MM.1S (cell line): ENCODE measurements around the gene DNAJC6.
"Not testable (repeated sequence)": the region's sequence is repeated elsewhere in the genome, so short reads cannot be mapped to it uniquely, and the experiment has no call there.

Source experiments
- DNase-seq: peaks from one replicate; pipeline ENCODE4 v3.0.0-alpha.2; 2015
- H2AFZ ChIP-seq: fragments of 300-600 bp; sonication (generic); 2 replicates; pipeline ENCODE4 v1.6.0; 2016; ENCODE audit warnings: antibody characterized with exemption, low read length
- H3F3A ChIP-seq: fragments of 300-600 bp; sonication (generic); 2 replicates; pipeline ENCODE4 v1.6.1; 2016; ENCODE audit warnings: mild to moderate bottlenecking, antibody characterized with exemption, low read length, moderate library complexity, mixed read lengths; ENCODE audit not compliant: insufficient read depth
- H3K27ac ChIP-seq: fragments of 300-600 bp; sonication (generic); 2 replicates; pipeline ENCODE4 v1.5.1; 2016; ENCODE audit warnings: mild to moderate bottlenecking, low read length
- H3K27me3 ChIP-seq: fragments of 300-600 bp; sonication (generic); replicated peaks from 2 replicates; pipeline ENCODE4 v1.6.0; 2016; ENCODE audit warnings: low read length; ENCODE audit not compliant: insufficient read depth
- H3K36me3 ChIP-seq: fragments of 300-600 bp; sonication (generic); replicated peaks from 2 replicates; pipeline ENCODE4 v1.6.1; 2016; ENCODE audit warnings: mild to moderate bottlenecking, low read length, mixed read lengths; ENCODE audit not compliant: insufficient read depth
- H3K4me1 ChIP-seq: fragments of 300-600 bp; sonication (generic); 2 replicates; pipeline ENCODE4 v1.6.1; 2016; ENCODE audit warnings: low read length, mixed read lengths
- H3K4me2 ChIP-seq: fragments of 300-600 bp; sonication (generic); 2 replicates; pipeline ENCODE4 v1.6.0; 2016; ENCODE audit warnings: low read depth, low read length
- H3K4me3 ChIP-seq: fragments of 300-600 bp; sonication (generic); 2 replicates; pipeline ENCODE4 v1.5.1; 2016; ENCODE audit warnings: low read length, mixed read lengths
- H3K79me2 ChIP-seq: fragments of 300-600 bp; sonication (generic); 2 replicates; pipeline ENCODE4 v1.6.1; 2016; ENCODE audit warnings: mixed run types, low read length, mixed read lengths
- H3K9ac ChIP-seq: fragments of 300-600 bp; sonication (generic); 2 replicates; pipeline ENCODE4 v1.6.1; 2016; ENCODE audit warnings: low read length, mixed read lengths
- H3K9me2 ChIP-seq: fragments of 300-600 bp; sonication (generic); replicated peaks from 2 replicates; pipeline ENCODE4 v1.6.1; 2016; ENCODE audit warnings: mild to moderate bottlenecking, low read length, mixed read lengths; ENCODE audit not compliant: insufficient read depth
- H3K9me3 ChIP-seq: fragments of 300-600 bp; sonication (generic); replicated peaks from 2 replicates; pipeline ENCODE4 v1.6.1; 2016; ENCODE audit warnings: mild to moderate bottlenecking, low read length, mixed read lengths; ENCODE audit not compliant: insufficient read depth
- H4K20me1 ChIP-seq: fragments of 300-600 bp; sonication (generic); 2 replicates; pipeline ENCODE4 v1.6.1; 2016; ENCODE audit warnings: mild to moderate bottlenecking, low read length, moderate library complexity, mixed read lengths; ENCODE audit not compliant: insufficient read depth
- CTCF ChIP-seq: fragments of 300-600 bp; sonication (generic); IDR thresholded peaks from 2 replicates; pipeline ENCODE4 v1.5.1; 2016; ENCODE audit warnings: antibody characterized with exemption, low read length, mixed read lengths
- EZH2 ChIP-seq: fragments of 300-600 bp; sonication (generic); optimal IDR thresholded peaks from 2 replicates; pipeline ENCODE3; 2017; ENCODE audit warnings: low read depth, mild to moderate bottlenecking, antibody characterized with exemption, low read length, mixed read lengths
- EZH2phosphoT487 ChIP-seq: fragments of 300-600 bp; sonication (generic); IDR thresholded peaks from 2 replicates; pipeline ENCODE4 v1.6.1; 2018; ENCODE audit warnings: antibody characterized with exemption, low read length

Gene DNAJC6

DNA sequence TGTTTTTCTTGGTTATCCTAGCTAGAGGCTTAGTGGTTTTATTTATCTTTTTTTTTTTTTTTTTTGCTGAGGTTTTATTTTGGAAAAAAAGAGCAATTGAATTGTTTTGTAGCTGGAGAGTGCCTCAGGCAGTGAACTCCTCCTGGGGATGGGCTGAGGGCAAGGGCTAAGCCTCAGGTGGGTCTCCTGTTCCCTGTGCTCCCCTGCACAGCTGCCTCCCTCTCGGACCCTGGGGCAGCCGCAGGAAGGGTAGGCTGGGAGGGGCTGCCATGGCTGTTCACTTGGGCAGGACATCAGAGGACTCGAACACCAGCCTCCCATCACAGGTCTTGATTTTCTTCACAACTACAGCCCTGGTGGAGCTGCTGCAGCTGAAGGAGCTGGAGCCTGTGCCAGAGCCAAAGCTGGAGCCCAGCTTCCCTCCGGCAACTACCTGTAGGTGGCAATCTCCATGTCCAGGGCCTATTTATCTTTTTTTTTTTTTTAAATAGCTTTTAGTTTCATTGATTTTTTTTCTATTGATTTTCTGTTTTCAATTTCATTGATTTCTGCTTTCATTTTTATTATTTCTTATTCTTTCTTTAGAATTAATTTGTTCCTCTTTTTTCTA, 140.0 kb downstream of the DNAJC6 start:
- no peak for DNase-seq

DNA sequence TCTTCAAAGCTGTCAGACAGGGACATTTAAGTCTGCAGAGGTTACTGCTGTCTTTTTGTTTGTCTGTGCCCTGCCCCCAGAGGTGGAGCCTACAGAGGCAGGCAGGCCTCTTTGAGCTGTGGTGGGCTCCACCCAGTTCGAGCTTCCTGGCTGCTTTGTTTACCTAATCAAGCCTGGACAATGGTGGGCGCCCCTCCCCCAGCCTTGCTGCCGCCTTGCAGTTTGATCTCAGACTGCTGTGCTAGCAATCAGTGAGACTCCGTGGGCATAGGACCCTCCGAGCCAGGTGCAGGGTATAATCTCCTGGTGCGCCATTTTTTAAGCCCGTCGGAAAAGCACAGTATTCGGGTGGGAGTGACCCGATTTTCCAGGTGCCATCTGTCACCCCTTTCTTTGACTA, 146.3 kb downstream of the DNAJC6 start:
- not testable (repeated sequence) for H3K4me1 ChIP-seq

More for the DNA sequence above, 140.0 kb downstream of the DNAJC6 start:
- H3K9ac ChIP-seq, result no peak overlapping the region
- no peak overlapping the region for H3K4me2 ChIP-seq
- TF ChIP-seq EZH2 (no peak), CTCF (no peak)
- no peaks in the 10 kb centered on the region for H3K27me3 ChIP-seq
- H3K27ac ChIP-seq, result no peak overlapping the region
- H3K9me3 ChIP-seq, result no peaks in the 10 kb centered on the region
- H3K9me2 ChIP-seq, result no peaks in the 10 kb centered on the region
- no peaks in the 10 kb centered on the region for H3K4me1 ChIP-seq
- H3K36me3 ChIP-seq, result no peaks in the 10 kb centered on the region
- H4K20me1 ChIP-seq, result no peaks in the 10 kb centered on the region
- no peak overlapping the region for H2AFZ ChIP-seq
- no peak overlapping the region for H3K4me3 ChIP-seq
- H3F3A ChIP-seq, result no peaks in the 10 kb centered on the region
- H3K79me2 ChIP-seq, result no peaks in the 10 kb centered on the region

GRCh38 chr1:65456481-65456880, 147.1 kb downstream of the DNAJC6 start:
- Histone ChIP-seq H2AFZ (no peak overlapping the region), H3K4me2 (no peak overlapping the region), H3K9ac (no peak overlapping the region), H3K36me3 (no peaks in the 10 kb centered on the region), H3K9me2 (no peaks in the 10 kb centered on the region), H3K27me3 (no peaks in the 10 kb centered on the region), H3K79me2 (no peaks in the 10 kb centered on the region), H3K27ac (no peak overlapping the region), H3K9me3 (no peaks in the 10 kb centered on the region), H4K20me1 (no peaks in the 10 kb centered on the region), H3K4me1 (no peaks in the 10 kb centered on the region), H3K4me3 (no peak overlapping the region), H3F3A (no peaks in the 10 kb centered on the region)
- no peak for DNase-seq
- TF ChIP-seq EZH2phosphoT487, result no peak

More for the DNA sequence above, 146.3 kb downstream of the DNAJC6 start:
- H3K79me2 ChIP-seq, DNase-seq, H3K27ac ChIP-seq, H4K20me1 ChIP-seq, H2AFZ ChIP-seq, H3K9me3 ChIP-seq, H3K9me2 ChIP-seq, H3K27me3 ChIP-seq, H3K9ac ChIP-seq, H3K4me3 ChIP-seq, H3K36me3 ChIP-seq, H3F3A ChIP-seq, H3K4me2 ChIP-seq: not testable (repeated sequence)

DNA sequence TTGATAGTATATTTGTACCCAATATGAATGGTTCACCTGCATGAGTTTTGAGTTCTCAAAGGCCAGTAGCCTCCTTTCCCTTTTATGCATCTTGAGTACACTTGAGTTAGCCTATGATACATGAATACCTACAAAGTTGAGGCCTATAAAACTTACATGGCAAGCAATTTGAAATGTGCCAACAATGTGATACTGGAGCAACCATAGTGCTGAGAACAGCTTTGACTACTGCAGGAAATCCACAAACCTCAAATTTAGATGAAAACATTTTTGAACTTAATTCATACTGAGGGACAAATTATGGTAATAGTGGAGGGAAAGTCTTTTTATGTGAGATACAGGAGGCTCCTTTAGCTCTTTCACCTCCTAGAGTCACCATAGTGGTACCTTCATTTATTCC, 148.5 kb downstream of the DNAJC6 start:
- no peak for TF ChIP-seq EZH2phosphoT487
- TF ChIP-seq CTCF, result no peak
- no peak for TF ChIP-seq EZH2
- Histone ChIP-seq H4K20me1 (no peaks in the 10 kb centered on the region), H3K27me3 (no peaks in the 10 kb centered on the region), H3K27ac (no peak overlapping the region), H3K9ac (no peak overlapping the region), H3F3A (no peaks in the 10 kb centered on the region), H3K4me2 (no peak overlapping the region), H2AFZ (no peak overlapping the region), H3K4me1 (no peaks in the 10 kb centered on the region), H3K36me3 (no peaks in the 10 kb centered on the region), H3K79me2 (no peaks in the 10 kb centered on the region), H3K9me2 (no peaks in the 10 kb centered on the region), H3K4me3 (no peak overlapping the region), H3K9me3 (no peaks in the 10 kb centered on the region)
- DNase-seq, result no peak
